GM18526 (cell line): ENCODE measurements around the gene CLCN5.

Experiments used
- POLR2A ChIP-seq: IDR thresholded peaks from 3 replicates; pipeline ENCODE4 v1.6.1; 2011; ENCODE audit not compliant: insufficient read length; ENCODE audit errors: extremely low read depth

CLCN5 gene

DNA sequence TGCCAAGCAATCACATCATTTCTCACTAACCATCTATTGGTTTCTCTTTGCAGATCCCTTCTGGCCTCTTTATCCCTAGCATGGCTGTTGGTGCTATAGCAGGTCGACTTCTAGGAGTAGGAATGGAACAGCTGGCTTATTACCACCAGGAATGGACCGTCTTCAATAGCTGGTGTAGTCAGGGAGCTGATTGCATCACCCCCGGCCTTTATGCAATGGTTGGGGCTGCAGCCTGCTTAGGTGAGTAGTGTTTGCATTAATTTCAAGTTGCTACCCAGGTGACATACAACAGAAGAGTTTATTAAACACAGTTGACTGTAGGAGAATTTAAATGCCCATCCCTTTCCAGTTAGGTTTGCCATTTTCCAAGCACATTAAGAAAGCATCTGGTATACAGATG, 166.2 kb downstream of the CLCN5 start:
- TF ChIP-seq POLR2A, result no peak

DNA sequence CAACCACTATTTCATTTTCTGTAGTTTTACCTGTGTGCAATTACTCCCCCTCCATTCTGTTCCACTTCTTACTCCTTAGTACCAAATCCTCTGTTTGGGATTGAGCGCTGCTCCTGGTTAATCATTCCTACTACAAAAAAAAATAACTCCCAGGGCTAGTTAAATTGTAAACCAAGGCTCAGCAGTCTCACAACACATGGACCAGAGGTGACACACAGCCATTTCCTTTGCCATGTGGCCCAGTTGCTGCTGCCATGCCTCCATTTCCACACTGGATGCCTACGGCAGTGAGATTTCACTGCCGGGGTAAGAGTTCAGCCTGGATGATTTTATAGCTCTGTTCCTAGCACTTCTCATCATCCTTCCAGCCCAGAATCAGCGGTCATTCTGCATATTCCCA, 171.2 kb downstream of the CLCN5 start:
- TF ChIP-seq POLR2A, result no peak

DNA sequence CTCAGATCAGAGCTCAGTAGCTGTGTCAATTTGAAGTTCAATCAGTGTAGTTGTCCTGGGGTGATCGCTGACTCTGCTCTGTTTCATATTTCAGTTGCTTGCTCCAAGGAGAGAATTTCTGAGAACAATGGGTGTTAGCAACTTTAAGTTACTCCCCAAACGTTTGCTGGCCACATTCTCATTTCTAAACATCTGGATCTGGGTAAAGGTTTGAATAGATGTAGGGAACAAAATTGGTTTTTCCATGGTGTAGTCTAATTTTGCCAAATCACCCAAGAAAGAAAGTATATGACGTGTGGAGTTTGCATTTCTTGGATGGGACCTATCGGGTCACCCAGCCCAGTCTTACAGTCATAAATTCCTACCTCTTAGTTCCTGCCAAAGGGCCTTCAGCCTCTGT, 174.7 kb downstream of the CLCN5 start:
- no peak for TF ChIP-seq POLR2A

DNA sequence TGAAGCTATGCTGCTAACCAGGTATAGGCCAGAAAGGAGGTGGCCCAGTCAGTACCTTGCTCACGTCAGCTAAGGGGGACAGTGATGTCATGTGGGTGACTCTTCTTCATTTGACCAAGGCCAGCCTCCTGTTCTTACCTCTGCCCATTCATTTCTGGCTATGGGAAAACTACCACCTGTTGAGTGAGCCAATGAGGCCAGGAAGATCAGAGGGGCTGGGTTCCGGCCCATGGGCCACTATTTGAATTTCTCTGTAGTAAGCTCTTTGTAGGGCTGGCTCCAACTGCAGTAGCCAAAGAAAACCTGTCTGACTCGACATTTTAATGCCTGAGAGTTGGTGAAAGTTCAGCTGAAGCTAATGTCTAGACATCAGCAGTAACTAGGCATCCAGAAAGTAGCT, 175.8 kb downstream of the CLCN5 start:
- no peak for TF ChIP-seq POLR2A

DNA sequence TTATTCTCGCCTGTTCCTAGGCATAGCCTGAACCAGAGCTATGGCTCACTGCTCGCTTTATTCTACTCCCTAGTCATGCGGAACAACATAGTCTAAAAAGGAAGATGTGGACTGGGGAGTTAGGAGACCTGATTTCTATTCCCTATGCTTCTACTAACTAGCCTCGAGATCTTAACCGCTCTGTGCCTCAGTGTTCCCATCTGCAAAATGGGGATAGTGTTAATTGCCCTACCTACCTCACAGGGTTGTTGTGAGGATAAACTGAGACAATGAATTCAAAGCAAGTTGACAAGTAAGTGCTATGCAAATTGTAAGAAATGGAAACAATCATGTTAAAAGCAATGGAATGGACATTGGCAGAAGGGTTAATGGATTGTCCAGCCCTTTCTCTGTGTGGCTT, 176.4 kb downstream of the CLCN5 start:
- no peak for TF ChIP-seq POLR2A

DNA sequence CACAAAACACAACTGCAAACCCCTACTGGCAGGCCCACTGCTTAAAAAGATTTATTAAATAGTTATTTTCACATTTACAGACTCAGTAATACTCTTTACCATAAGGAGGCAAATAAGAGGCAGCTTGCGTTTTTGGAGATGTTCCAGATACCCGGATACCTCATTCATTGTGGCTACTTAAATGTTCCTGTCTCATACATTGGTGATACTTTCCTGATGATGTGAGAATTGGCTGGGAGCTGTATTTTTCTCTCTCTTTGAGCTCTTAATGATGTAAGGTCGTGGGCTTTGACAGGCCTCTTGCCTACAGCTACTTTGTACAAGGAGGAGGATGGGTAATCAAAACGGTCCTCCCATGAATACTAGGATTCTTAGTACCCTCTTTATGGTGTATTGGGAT, 176.9 kb downstream of the CLCN5 start:
- no peak for TF ChIP-seq POLR2A

DNA sequence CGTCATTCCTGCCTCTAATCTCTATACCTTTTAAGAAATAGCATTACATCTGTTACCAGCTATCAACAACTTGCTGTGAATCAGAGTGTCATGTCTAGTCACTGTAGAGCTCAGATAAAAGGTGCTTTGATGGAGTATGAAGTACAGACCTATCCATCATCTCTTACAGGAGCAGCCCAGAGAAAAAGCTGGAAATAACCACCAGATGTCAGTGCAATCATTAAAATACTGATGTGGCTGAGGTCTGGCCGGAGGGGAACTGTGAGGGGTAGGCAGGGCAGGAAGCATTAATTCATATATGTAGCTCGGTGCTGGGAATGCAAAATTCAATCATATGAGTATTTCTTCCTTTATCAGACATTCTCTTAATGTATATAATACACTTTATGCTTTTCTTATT, 177.8 kb downstream of the CLCN5 start:
- TF ChIP-seq POLR2A, result no peak

DNA sequence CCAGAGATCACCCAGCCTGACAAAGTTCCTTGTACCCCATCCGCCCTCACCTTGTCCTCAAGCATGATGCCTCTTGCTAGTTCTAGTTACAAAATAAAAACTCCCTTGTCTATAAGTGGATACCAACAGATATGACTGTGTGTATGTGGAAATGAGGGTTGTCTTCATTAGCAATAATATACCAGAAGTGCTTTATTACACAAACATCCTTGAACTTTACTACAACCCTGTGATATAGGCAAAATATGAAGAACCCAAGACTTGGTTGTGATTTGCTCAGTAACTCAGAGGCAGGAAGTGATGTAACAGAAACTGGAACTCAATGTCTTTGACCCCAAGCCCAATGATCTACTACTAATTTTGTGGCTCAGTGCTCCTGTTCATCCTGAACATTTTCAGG, 180.8 kb downstream of the CLCN5 start:
- TF ChIP-seq POLR2A, result no peak

DNA sequence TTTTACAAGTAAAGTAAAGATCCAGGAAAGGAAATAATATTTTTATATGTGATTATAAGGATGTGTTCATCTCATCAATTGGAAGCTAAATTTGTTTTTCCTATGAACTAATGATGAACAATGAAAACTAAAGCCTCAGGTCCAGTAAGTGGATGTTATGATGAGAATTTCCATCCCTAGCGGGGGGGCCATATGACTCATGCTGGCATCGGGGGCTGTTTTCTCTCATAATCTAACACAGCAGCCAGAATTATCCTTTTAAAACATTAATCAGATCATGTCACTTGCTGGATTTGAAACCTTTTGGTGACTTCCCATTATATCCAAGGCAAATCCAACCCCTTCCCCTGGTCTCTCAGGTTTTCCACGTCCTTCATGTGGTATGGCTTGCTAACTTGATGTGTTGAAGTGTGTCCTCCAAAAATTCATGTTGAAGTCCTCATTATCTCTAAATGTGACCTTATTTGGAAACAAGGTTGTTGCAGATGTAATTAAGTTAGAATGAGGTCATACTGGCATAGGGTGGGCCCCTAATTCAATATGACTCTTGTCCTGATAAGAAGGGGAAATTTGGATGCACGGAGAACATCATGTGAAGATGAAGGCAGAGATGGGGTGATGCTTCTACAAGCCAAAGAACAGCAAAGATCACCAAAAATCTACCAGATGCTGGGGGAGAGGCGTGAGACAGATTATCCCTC, 181.6 kb downstream of the CLCN5 start:
- TF ChIP-seq POLR2A, result no peak

DNA sequence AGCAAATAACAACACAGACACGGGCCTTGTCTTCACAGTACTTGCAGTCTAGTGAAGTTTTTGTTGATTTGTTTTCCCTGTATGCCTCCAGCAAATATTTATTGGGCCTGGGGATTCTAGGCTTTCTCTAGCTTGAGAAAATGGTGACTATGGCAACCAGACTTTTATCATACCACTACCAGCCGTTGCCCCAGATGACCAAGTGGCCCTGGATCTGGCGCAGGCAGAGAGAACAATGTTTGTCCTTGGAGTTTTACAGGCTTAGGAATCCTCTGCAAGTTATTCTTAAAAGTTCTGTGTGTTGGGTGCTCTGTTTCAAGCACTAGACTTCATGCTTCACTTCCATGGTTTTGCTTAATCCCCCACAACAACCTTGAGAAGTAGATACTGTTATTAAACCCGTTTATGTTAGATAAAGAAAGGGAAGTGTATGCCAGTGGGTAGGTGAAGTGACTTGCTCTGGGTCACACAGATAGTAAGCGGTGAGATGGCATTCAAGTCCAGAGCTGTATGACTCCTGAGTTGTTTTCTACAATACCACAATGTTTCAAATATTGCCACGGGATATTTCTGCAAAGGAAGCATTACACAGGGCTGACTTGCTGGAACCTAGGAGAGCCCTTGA, 183.8 kb downstream of the CLCN5 start:
- TF ChIP-seq POLR2A, result no peak

DNA sequence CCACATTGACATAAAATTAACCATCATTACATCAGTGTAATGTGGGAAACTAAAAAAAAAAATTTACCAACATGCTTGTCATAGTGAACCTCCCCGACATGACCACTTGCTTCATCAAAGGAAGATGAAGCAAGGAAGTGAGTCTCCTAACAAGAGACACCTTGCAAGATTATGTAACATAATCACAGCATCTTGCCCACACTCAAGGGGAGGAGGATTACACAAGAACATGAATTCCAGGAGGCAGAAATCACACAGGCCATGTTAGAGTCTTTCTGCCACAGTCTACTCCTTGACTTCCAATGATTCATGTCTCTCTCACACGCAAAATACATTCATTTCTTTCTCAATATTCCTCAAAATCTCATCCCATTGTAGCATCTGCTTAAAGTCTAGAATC, 185.1 kb downstream of the CLCN5 start:
- TF ChIP-seq POLR2A, result no peak

DNA sequence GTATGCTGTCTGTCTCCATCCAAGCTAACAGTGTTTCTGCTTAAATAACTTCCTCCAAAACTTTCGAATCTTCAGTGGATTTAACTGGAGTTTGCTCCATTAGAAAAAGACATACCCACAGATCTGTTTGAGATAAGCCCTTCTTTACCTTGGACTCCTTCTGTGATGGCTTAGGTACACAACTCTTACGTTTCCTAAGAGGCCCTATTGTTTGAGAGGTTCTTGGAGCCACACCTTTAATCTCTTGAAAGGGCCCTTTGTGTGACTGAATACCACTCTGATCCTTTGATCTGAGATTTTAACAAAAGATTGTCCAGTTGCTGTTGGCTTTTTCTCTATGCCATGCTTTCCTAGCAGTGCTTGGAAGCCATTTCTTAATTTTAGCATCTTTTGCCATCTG, 185.9 kb downstream of the CLCN5 start:
- TF ChIP-seq POLR2A, result no peak

DNA sequence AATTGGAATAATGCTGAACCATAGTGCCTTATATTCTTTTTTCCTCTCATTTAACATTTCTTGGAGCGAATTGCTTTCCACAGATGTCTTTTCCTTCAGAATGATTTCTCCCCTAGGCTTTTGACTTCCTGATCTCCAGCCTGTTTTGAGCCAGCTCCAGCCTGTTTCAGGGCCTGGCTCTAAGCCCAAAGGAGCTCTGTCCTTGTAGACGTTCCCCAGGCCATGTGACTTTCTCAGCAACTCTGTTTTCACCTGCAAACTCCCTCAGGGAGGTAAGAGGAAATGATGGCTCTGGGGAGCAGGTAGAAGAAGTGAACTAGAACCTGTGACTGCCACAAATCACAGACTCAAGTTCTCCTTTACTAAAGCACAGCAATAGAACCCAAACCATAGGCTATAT, 189.3 kb downstream of the CLCN5 start:
- no peak for TF ChIP-seq POLR2A

DNA sequence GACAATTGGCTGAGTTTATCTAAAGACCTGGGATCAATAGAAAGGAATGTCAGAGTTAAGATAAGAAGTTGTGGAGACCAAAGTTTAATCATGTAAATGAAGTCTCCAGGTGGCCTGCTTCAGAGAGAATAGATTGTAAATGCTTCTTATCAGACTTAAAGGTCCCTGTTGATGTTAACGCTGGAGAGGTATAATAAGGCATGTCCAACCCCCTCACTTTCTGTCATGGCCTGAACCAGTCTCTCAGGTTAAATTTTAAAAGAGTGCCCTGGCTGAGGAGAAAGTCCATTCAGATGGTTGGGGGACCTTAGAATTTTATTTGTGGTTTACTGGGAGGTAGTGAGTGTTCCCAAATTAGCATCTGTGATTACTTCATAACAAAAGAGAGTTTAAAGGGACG, 191.7 kb downstream of the CLCN5 start:
- TF ChIP-seq POLR2A, result no peak

DNA sequence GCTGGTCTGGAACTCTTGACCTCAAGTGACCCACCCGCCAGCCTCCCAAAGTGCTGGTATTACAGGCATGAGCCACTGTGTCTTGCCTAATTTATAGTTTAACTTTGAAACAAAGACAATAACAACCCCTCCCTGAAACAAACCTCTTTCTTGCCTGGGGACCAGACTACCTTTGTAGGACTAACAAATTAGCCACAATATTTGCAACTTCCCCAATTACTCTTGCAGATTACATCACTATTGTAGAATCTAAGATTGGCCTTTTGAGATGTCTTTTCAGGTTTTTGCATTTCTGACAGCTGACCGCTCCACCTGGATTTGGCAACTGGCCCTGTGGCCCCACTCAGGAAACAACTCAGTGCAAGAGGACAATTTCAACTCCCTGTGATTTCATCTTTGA, 193.6 kb downstream of the CLCN5 start:
- no peak for TF ChIP-seq POLR2A

DNA sequence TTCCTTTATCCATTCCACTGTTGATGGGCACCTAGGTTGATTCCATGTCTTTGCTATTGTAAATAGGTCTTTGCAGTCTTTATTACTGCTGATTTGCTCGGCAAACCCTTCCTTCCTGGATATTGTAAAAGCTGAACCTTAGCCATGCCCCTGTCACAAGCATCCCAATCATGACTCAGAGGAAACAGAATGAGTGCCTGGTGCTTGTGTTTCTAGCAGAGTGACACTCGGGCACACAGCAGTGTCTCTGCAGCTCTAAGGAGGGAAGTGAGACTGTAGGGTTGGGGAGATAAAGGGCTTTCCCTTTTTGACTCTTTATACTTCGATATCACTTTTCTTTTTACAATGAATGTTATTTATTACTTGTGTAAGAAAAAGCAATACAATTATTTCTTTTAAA, 195.1 kb downstream of the CLCN5 start:
- no peak for TF ChIP-seq POLR2A

DNA sequence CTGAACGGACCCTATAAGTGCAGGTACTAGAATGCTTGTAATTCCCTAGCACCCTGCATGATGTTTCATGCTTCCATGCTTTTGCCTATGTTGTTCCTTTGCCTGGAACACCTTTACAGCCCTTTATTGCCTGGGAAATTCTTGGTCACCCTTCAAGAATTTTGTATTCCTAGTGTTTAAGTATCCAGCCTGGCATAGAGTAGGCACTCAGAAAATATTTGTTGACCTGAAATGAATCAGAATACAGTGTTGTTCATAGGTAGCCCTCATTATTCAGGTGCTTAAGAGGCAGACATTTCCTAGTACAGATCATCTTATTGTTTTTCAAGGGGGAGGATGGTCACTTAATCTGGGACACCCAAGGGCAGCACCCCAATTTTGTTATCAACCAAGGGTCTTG, 203.1 kb downstream of the CLCN5 start:
- no peak for TF ChIP-seq POLR2A
